Upper lobe of right lung (tissue), 1 donor: Measurements from ENCODE around the gene KCNJ12. TPM values are rescaled to one million over a fixed set of nuclear protein-coding genes. Genes with fewer than 3 reads are reported as not detected.
"Not testable (repeated sequence)": the region's sequence is repeated elsewhere in the genome, so short reads cannot be mapped to it uniquely, and the experiment has no call there.

Experiments
- ATAC-seq: fragments of 200-7000 bp; cut with Tn5 transposase; one replicate; pipeline ENCODE4 v1.9.1; 2020; ENCODE audit warnings: mild to moderate bottlenecking, moderate library complexity
- DNase-seq: peaks from one replicate; pipeline ENCODE4 v3.0.0-alpha.2; 2020
- H3K27ac ChIP-seq: fragments of 200-600 bp; one replicate; pipeline ENCODE4 v1.8.0; 2022
- H3K27me3 ChIP-seq: fragments of 200-600 bp; one replicate; pipeline ENCODE4 v1.8.0; 2022; ENCODE audit warnings: mild to moderate bottlenecking
- H3K36me3 ChIP-seq: fragments of 200-600 bp; one replicate; pipeline ENCODE4 v1.8.0; 2022
- H3K4me1 ChIP-seq: fragments of 200-600 bp; one replicate; pipeline ENCODE4 v1.8.0; 2022
- H3K4me3 ChIP-seq: fragments of 200-600 bp; one replicate; pipeline ENCODE4 v1.8.0; 2022; ENCODE audit warnings: mild to moderate bottlenecking
- H3K9me3 ChIP-seq: fragments of 200-600 bp; one replicate; pipeline ENCODE4 v1.8.0; 2022
- intact Hi-C: fragments of 100-400 bp; cut with DNase I; formaldehyde crosslinking; loops from one replicate; pipeline ENCODE4 v1.11.0; 2022
- long read RNA-seq: library from polyadenylated mRNA; unstranded; transcript quantifications from one replicate; pipeline ENCODE4 v2.0.0, GENCODE V29; 2021
- total RNA-seq: library from RNA; stranded (reverse); fragmentation: NEBNext Ultra II Directional; extraction: Animal tissue kit (Norgen Biotek cat#: 25700); gene quantifications from one replicate; pipeline ENCODE4 v1.2.1, GENCODE V29; 2021
- TF ChIP-seq, protein P1 (sequence below): fragments of 200-600 bp; IDR thresholded peaks from one replicate; pipeline ENCODE4 v1.8.0; 2022; ENCODE audit warnings: antibody characterized with exemption
- donor health status: DM: no; HTN: yes; CAD: no; lungs with severe emphysema.

The KCNJ12 gene
- 2.5 TPM for total RNA-seq
- long read RNA-seq, full-length matches to known transcripts = 2 of 5 reads
- long read RNA-seq, partial matches to known transcripts = 0 of 5 reads
- long read RNA-seq, other reads (novel, unspliced or antisense) = 3 of 5 reads

DNA sequence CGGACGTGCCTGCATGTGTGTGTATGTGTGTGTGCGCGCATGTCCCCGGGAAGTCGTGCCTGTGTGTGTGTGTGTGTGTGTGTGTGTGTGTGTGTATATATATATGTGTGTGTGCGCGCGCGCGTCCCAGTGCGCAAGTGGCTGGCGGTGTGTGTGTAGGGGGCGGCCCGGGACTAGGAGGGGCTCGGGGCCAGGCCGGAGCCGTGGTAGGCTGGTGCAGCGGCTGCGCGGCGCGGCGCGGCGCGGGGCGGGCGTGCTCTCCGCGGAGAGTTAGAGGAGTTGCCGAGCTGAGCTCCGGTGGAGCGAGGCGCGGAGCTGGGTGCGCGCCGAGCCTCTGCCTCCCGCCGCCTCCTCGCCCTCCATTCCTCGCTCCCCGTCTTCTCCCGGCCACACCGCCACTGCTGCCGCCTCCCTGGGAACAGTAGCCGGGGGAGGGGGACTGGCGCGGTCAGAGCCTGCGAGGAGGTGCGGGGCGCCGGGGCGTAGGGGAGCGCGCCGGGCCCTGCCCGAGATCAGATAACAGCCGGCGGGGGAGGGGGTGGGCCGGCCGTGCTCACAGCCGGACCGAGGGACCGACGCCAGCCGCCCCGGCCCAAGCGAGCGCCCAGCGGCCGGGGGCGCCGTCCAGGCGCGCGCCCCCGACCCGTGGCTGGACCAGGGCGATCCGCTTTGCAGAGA, at the start of gene KCNJ12:
Gene KCNJ12, plus strand, starts transcription at position 277 of the 678 bp plus-strand sequence. CDS start 38,986 bp downstream, outside the sequence.
- TF ChIP-seq, protein P1, sequence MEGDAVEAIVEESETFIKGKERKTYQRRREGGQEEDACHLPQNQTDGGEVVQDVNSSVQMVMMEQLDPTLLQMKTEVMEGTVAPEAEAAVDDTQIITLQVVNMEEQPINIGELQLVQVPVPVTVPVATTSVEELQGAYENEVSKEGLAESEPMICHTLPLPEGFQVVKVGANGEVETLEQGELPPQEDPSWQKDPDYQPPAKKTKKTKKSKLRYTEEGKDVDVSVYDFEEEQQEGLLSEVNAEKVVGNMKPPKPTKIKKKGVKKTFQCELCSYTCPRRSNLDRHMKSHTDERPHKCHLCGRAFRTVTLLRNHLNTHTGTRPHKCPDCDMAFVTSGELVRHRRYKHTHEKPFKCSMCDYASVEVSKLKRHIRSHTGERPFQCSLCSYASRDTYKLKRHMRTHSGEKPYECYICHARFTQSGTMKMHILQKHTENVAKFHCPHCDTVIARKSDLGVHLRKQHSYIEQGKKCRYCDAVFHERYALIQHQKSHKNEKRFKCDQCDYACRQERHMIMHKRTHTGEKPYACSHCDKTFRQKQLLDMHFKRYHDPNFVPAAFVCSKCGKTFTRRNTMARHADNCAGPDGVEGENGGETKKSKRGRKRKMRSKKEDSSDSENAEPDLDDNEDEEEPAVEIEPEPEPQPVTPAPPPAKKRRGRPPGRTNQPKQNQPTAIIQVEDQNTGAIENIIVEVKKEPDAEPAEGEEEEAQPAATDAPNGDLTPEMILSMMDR = no peak
- H3K36me3 ChIP-seq = no peaks in the 10 kb centered on the region
- H3K9me3 ChIP-seq = no peaks in the 10 kb centered on the region
- DNase-seq = no peak
- intact Hi-C loops = no loop called here
- no peak within 1 kb of the TSS for H3K27ac ChIP-seq
- peaks cover 37% of the 10 kb centered on the region for H3K27me3 ChIP-seq
- H3K4me1 ChIP-seq = peaks cover 5% of the 10 kb centered on the region
- ATAC-seq = no peak
- H3K4me3 ChIP-seq = peak within 1 kb of the TSS; percentile 51

DNA sequence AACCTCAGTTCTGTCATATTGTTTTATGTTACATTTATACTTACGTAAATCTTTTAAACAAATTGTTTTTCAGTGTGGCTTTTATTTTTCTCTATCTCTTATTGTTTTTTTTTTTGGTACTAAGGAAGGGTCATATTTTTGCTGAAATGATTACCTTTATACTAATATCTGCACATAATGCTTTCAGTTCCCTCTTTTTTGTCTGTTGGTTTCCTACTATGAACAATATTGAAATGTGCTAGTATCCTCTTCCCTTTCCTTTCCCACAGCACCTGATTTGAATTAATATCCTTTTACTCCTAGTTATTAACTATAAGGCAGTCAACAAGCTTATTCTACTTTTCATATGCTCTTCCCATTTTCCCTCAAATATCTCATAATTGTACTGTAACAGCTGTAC, 48.2 kb upstream of the KCNJ12 start:
- H3K4me3 ChIP-seq, H3K27ac ChIP-seq, intact Hi-C loops, H3K27me3 ChIP-seq, ATAC-seq, H3K4me1 ChIP-seq, H3K36me3 ChIP-seq, DNase-seq, H3K9me3 ChIP-seq: not testable (repeated sequence)

GRCh38 chr17:21328778-21329177, 47.4 kb upstream of the KCNJ12 start:
- intact Hi-C loops, H3K4me3 ChIP-seq, H3K27me3 ChIP-seq, ATAC-seq, H3K36me3 ChIP-seq, H3K9me3 ChIP-seq, H3K4me1 ChIP-seq, H3K27ac ChIP-seq, DNase-seq: not testable (repeated sequence)

DNA sequence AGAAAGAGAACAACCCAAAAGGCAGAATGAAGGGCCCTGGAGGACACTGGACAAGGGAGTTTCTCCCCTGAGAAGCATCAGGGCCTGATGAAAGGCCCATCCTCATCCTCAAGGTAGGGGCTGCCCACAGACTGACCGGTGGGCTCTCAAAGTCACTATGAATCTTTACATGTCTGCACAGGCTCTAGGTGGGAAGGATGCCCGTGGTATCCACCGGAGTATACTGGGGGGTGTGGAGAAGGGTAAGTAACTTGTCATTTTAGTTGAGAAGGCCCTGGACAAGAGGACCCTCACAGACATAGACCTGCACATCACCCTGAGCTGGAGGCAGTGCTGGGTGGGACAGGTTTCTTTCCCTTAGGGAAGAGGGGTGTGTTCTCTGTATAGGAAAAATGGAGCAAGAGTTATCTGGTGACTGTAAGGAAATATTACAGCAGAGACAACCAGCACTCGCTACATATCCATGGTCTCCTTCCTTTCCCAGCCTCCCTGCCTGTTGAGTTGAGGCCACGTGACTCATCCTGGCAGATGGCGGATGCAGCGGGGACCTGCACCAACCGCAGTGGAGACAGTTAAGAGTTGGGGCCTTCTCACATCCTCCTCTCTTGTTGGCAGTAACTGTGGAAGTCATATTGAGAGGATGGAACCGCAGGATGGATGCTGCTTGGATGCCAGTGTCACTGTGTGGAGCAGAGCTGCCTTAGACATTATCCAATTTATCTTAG, 45.6 kb upstream of the KCNJ12 start:
- H3K9me3 ChIP-seq = no peaks in the 10 kb centered on the region
- ATAC-seq (peak; percentile 37), DNase-seq (peak; percentile 38)
- H3K27me3 ChIP-seq = no peaks in the 10 kb centered on the region
- no peak overlapping the region for H3K4me3 ChIP-seq
- no peak overlapping the region for H3K27ac ChIP-seq
- H3K36me3 ChIP-seq = no peaks in the 10 kb centered on the region
- TF ChIP-seq, protein P1 = no peak
- intact Hi-C loops = no loop called here
- H3K4me1 ChIP-seq = no peaks in the 10 kb centered on the region

DNA sequence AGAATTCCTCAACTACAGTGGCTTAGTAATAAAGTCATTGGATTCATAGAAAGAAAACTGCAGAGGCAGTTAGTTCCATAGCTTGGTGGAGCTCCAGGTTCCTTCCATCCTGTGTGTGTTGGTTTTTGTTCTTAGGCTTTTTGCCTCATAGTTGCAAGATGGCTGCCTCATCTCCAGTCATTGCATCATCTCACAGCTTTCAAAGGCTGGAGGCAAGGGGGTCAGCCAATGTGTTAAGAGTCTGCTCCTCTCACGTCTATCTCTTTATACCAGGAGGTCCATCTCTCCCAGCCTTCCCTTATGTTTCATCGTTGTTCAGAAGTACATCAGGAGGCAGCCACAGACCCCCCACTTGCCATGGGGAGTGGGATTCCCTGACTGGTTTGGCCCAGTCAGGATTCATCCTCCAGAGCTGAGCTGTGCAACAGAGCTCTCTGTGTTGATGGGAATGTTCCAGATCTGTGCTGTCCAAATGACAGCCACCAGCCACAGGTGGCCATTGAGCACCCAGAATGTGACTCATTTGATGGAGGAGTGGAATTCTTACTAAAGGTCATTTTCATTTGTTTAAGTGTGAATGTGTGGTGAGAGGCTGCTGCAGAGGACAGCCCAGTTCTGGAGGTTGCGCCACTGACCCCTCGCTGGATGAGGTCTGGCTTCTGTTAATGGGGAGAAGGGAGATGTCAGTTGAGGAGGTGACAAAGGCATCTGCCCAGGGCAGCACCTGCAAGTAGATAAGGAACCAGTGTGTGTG, 39.4 kb upstream of the KCNJ12 start:
- DNase-seq = peak; percentile 34

GRCh38 chr17:21337981-21338625, 38.1 kb upstream of the KCNJ12 start:
- H3K36me3 ChIP-seq, intact Hi-C loops, H3K4me1 ChIP-seq, ATAC-seq, H3K4me3 ChIP-seq, H3K27me3 ChIP-seq, H3K9me3 ChIP-seq, H3K27ac ChIP-seq: not testable (repeated sequence)
- peak; percentile 36 for DNase-seq

More for the DNA sequence above, 39.4 kb upstream of the KCNJ12 start:
- H3K4me1 ChIP-seq, ATAC-seq, H3K27ac ChIP-seq, H3K9me3 ChIP-seq, H3K36me3 ChIP-seq, H3K4me3 ChIP-seq, H3K27me3 ChIP-seq, intact Hi-C loops: not testable (repeated sequence)

GRCh38 chr17:21339011-21339410, 37.1 kb upstream of the KCNJ12 start:
- peak; percentile 39 for DNase-seq
- Histone ChIP-seq H3K9me3 (no peaks in the 10 kb centered on the region), H3K36me3 (no peaks in the 10 kb centered on the region), H3K4me1 (no peaks in the 10 kb centered on the region), H3K27me3 (no peaks in the 10 kb centered on the region), H3K27ac (no peak overlapping the region), H3K4me3 (no peak overlapping the region)
- intact Hi-C loops = no loop called here
- TF ChIP-seq, protein P1 = no peak
- ATAC-seq = no peak

DNA sequence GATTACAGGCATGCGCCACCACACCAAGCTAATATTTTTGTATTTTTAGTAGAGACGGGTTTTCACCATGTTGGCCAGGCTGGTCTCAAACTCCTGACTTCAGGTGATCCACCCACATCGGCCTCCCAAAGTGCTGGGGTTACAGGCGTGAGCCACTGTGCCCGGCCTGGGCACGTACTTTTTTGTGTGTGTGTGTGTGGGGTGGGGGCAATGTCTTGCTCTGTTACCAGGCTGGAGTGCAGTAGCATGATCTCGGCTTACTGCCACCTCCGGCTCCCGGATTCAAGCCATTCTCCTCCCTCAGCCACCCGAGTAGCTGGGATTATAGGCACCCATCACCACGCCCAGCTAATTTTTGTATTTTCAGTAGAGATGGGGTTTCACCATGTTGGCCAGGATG, 36.6 kb upstream of the KCNJ12 start:
- intact Hi-C loops, H3K36me3 ChIP-seq, ATAC-seq, H3K4me1 ChIP-seq, H3K4me3 ChIP-seq, H3K27ac ChIP-seq, H3K27me3 ChIP-seq, H3K9me3 ChIP-seq: not testable (repeated sequence)
- DNase-seq = peak; percentile 25

DNA sequence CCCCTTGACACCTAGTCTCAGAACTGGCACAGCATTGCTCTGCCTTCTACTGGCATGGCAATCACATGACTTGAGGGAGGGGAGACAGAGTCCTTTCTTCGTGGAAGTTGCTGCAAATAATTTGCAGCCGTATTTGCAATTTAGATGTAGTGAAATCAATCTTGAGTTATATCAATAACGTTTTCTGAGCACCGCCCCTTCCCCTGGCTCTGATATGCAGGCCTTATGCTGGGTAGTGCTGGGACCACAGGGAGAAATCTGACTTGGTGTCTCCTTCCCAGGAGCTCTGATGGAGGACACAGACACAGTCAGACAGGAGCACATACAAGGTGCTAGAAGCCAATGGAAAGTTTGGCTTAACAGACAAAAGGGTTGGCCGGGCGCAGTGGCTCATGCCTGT, 35.8 kb upstream of the KCNJ12 start:
- H3K27ac ChIP-seq, intact Hi-C loops, H3K27me3 ChIP-seq, H3K4me1 ChIP-seq, H3K36me3 ChIP-seq, ATAC-seq, H3K9me3 ChIP-seq, H3K4me3 ChIP-seq, DNase-seq: not testable (repeated sequence)

DNA sequence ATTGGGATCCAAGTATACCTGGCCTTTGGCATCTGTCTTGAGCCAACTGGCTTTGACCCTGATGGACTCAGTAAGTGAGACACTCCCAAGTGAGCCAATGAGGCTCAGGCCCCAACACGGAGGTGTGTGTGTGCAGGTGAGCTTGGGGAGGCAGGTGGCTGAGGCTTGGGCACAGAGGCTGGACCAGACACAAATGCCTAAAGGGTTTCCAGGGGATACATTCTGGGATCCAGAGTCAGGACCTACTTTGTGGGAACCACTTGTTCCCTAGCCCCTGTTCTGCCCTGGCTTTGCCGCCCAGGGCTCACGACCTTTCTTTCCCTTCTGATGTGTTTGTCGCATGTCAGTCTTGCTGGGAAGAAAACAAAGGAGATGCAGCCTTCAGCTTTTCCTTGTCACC, 34.9 kb upstream of the KCNJ12 start:
- H3K27me3 ChIP-seq, H3K27ac ChIP-seq, H3K36me3 ChIP-seq, ATAC-seq, H3K4me1 ChIP-seq, intact Hi-C loops, H3K9me3 ChIP-seq, H3K4me3 ChIP-seq: not testable (repeated sequence)
- DNase-seq = peak; percentile 31
